Liver (tissue), 3 donors: ENCODE measurements around the gene TEX36.

Experiments used
- CTCF ChIP-seq: fragments of 150-350 bp; IDR thresholded peaks from 2 replicates; pipeline ENCODE4 v1.5.1; 2017; ENCODE audit warnings: improper control_type of control experiment, low read depth, low read length; ENCODE audit not compliant: missing input control
- EGR1 ChIP-seq, 2 donors: IDR thresholded peaks; 2 replicates each; pipeline ENCODE4 v1.6.1; 2016 to 2018; ENCODE audit warnings: antibody characterized with exemption in 2 of 2, low read depth in 2 of 2
- FOXA1 ChIP-seq: IDR thresholded peaks from 2 replicates; pipeline ENCODE4 v1.6.1; 2016; ENCODE audit warnings: antibody characterized with exemption
- GABPA ChIP-seq, 2 donors: IDR thresholded peaks in 1 of 2; conservative IDR thresholded peaks in 1 of 2; 2 replicates each; pipeline ENCODE4 v1.6.1; 2016; ENCODE audit warnings: antibody characterized with exemption in 2 of 2, mild to moderate bottlenecking in 1 of 2, moderate library complexity in 1 of 2
- RAD21 ChIP-seq, 2 donors: IDR thresholded peaks; 2 replicates each; pipeline ENCODE4 v1.6.1; 2016; ENCODE audit warnings: antibody characterized with exemption in 2 of 2, mild to moderate bottlenecking in 2 of 2
- RXRA ChIP-seq, 2 donors: IDR thresholded peaks; 2 replicates each; pipeline ENCODE4 v1.6.1; 2017 to 2018; ENCODE audit warnings: antibody characterized with exemption in 2 of 2, mild to moderate bottlenecking in 1 of 2
- YY1 ChIP-seq: IDR thresholded peaks from 2 replicates; pipeline ENCODE4 v1.6.1; 2016; ENCODE audit warnings: antibody characterized with exemption, mild to moderate bottlenecking
- donor health status: healthy.
- donor health status: healthy.

GRCh38 chr10:125693524-125693847, 10.5 kb upstream of the TEX36 start:
- TF ChIP-seq FOXA1 (no peak), CTCF (no peak), RXRA (IDR thresholded peaks at IDR 0.05) (no peak), GABPA (IDR thresholded peaks at IDR 0.05 in 1 of 2, conservative IDR thresholded peaks at IDR 0.05 in 1 of 2) (no peak), RAD21 (IDR thresholded peaks at IDR 0.05) (no peak), EGR1 (IDR thresholded peaks at IDR 0.05; ENCODE audit: low read depth in 2 of 2) (no peak), YY1 (no peak)
